ENCODE data around the gene BRD3OS. TPM values are rescaled to one million over a fixed set of nuclear protein-coding genes. Genes with fewer than 3 reads are reported as not detected.

The BRD3OS gene
- total and polyA plus RNA-seq, 2 of the 13 experiments (the other 11 are each of a cell fraction or from before 2014, with no cell fraction given) = 4.9 to 5.7 TPM

DNA sequence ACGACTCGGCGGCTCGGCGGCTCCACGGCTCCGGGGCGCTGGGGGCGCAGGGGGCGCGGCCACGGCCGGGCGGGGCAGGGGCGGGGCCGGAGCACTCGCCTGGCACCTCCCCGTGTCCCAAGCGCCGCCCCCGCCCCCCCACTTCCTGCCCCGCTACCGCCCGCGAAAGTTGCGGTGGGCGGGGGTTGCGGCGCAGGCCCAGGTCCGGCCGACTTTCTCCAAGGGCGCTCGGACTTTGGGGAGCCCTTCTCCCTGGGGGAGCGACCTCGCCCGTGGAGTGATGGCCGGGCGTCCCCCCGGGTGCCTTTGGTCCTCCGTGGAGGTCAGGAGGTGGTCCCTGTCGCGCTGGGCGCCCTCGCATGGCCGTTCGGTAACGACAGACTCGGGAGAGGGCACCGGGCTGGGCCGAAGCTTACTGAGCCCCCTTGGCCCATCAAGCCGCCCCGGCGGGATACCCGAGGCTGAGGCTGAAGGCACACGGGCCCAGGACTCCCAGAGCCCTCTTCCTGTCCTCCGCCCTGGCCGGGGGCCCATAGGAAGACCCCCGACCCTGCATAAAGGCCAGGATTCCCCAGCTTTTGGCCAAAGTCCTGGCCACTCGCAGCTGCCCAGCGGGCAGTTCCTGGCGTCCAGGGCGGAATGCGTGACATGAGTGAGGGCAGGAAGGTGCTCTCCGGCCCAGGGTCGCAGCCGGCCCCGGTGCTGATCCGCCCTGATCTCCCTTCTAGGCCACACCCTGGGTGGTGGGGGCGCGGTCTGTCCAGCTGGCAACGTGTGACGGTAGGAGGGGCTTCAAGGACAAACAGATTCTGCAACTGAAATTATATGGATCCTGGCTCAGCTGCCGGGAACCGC, 32.3 kb upstream of the BRD3OS start (continued):
- no peak for TF ChIP-seq ZHX2 (IDR thresholded peaks at IDR 0.05; ENCODE audit: low read depth)
- TF ChIP-seq ZHX2 (CRISPR knock-in tag; IDR thresholded peaks at IDR 0.05; ENCODE audit: borderline replicate concordance) = no peak
- no peak for TF ChIP-seq HDAC6 (IDR thresholded peaks at IDR 0.05; ENCODE audit: low read depth, low read length)
- TF ChIP-seq ZNF34 (CRISPR knock-in tag; IDR thresholded peaks at IDR 0.05; ENCODE audit: borderline replicate concordance) = 0 out of 2 replicates have a peak, but pooled peaks have one; percentile 82
- TF ChIP-seq ZNF552 (CRISPR knock-in tag; IDR thresholded peaks at IDR 0.05; ENCODE audit: borderline replicate concordance) = no peak
- TF ChIP-seq, protein P1, sequence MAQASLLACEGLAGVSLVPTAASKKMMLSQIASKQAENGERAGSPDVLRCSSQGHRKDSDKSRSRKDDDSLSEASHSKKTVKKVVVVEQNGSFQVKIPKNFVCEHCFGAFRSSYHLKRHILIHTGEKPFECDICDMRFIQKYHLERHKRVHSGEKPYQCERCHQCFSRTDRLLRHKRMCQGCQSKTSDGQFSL (CRISPR knock-in tag; IDR thresholded peaks at IDR 0.05) = peak; percentile 98
- TF ChIP-seq NCOR1 (IDR thresholded peaks at IDR 0.05; ENCODE audit: borderline replicate concordance, low read length) = peak; percentile 32; the same call in 1 of the 2 replicates
- TF ChIP-seq, protein P2, sequence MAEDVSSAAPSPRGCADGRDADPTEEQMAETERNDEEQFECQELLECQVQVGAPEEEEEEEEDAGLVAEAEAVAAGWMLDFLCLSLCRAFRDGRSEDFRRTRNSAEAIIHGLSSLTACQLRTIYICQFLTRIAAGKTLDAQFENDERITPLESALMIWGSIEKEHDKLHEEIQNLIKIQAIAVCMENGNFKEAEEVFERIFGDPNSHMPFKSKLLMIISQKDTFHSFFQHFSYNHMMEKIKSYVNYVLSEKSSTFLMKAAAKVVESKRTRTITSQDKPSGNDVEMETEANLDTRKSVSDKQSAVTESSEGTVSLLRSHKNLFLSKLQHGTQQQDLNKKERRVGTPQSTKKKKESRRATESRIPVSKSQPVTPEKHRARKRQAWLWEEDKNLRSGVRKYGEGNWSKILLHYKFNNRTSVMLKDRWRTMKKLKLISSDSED (CRISPR knock-in tag; IDR thresholded peaks at IDR 0.05) = no peak
- TF ChIP-seq CAMTA2 (CRISPR knock-in tag; IDR thresholded peaks at IDR 0.05; ENCODE audit: borderline replicate concordance) = no peak
- no peak for TF ChIP-seq SRSF4 (IDR thresholded peaks at IDR 0.05; ENCODE audit: low read depth, low read length, poor library complexity, severe bottlenecking)
- no peak for TF ChIP-seq KDM6A (CRISPR knock-in tag; IDR thresholded peaks at IDR 0.05; ENCODE audit: low read depth)
- TF ChIP-seq, protein P3, sequence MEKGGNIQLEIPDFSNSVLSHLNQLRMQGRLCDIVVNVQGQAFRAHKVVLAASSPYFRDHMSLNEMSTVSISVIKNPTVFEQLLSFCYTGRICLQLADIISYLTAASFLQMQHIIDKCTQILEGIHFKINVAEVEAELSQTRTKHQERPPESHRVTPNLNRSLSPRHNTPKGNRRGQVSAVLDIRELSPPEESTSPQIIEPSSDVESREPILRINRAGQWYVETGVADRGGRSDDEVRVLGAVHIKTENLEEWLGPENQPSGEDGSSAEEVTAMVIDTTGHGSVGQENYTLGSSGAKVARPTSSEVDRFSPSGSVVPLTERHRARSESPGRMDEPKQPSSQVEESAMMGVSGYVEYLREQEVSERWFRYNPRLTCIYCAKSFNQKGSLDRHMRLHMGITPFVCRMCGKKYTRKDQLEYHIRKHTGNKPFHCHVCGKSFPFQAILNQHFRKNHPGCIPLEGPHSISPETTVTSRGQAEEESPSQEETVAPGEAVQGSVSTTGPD (CRISPR knock-in tag; IDR thresholded peaks at IDR 0.05) = no peak
- no peak for TF ChIP-seq SCMH1 (CRISPR knock-in tag; IDR thresholded peaks at IDR 0.05; ENCODE audit: borderline replicate concordance)
- TF ChIP-seq, protein P4, sequence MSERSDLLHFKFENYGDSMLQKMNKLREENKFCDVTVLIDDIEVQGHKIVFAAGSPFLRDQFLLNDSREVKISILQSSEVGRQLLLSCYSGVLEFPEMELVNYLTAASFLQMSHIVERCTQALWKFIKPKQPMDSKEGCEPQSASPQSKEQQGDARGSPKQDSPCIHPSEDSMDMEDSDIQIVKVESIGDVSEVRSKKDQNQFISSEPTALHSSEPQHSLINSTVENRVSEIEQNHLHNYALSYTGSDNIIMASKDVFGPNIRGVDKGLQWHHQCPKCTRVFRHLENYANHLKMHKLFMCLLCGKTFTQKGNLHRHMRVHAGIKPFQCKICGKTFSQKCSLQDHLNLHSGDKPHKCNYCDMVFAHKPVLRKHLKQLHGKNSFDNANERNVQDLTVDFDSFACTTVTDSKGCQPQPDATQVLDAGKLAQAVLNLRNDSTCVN (CRISPR knock-in tag; IDR thresholded peaks at IDR 0.05; ENCODE audit: borderline replicate concordance) = no peak
- TF ChIP-seq NFE2 (CRISPR knock-in tag; IDR thresholded peaks at IDR 0.05) = no peak
